HG03025 (cell line): Measurements from ENCODE around the gene GID4.

Experiments
- ATAC-seq: cut with Tn5 transposase; IDR thresholded peaks from one replicate; pipeline ENCODE4 v1.9.1; 2021; ENCODE audit warnings: mild to moderate bottlenecking, moderate library complexity; ENCODE audit not compliant: unreplicated experiment, low FRiP score

Gene GID4

DNA sequence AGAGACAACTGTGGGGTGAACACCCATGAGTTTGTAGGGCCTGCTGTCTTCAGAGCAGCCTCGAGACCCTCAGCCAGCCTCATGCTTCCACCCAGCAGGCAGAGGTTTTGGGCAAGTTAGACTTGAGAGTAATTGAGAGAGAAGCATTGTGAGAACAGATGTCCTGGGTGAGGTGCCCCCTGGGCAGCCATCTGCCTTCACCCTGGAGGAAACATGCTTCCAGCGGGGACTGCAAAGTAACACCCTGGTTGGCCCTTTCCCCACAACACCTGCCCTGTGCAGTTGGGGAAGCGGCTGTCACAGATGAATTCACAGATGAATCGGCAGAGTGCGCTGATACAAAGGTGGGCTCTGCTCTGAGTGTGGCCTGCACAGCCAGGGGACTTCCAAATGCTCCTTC, 23.6 kb upstream of the GID4 start:
- no peak for ATAC-seq

DNA sequence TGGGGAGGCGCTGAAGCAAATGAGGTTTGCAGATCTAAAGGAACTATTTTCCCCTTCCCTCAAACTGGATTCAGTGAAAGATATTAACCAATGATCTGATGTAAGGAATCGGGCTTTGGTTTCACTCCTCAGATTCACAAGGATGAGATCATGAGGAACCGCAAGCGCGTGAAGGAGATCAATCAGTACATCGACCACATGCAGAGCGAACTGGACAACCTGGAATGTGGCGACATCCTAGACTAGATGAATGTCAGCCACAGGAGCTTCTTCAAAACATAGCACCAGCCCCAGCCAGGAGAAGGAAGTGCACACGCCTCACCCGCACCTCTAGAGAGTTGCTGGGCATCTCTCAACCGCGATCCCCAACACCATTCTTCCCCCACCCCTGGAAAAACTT, 22.8 kb upstream of the GID4 start:
- no peak for ATAC-seq

DNA sequence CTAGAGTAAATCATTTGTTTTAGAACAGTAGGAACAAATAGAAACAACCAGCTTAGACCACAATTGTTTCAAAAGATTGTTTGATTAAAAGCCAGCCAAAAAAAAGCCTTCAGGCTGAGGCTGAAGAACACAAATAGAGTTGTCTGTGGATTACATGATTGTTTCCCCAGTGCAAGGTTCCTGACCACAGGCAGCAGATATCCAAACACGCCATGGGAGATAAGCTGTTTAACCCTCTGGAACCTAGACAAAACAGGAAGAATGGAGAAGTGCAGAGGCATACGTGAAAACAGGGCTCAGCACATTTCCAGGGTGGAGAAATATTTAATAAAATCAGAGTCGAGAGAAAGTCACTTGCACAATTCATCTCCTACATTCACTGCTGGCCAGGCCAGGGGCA, 21.2 kb upstream of the GID4 start:
- no peak for ATAC-seq

DNA sequence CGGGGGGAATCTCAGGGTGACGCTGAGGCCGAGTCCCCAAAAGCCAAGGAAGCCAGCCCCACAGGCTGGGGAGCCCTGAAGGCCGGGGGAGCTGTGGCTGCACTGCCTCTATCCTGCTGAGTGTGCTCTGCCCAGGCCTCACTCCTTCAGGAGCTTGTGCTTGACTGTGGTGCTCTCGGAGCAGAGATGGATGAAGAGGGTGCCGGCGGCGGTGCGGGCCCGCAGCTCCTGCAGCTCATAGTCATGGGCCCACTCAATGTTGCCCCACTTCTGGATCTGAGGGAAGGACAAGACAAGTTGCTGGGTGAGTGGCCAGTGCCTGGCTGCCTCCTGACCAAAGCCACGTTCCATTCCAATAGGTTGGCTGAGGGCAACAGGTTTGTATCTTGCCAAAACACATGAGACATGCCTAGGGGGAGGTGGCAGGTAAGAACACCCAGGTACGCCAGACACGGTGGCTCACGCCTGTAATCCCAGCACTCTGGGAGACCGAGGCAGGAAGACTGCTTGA, 20.7 kb upstream of the GID4 start:
- ATAC-seq = no peak

DNA sequence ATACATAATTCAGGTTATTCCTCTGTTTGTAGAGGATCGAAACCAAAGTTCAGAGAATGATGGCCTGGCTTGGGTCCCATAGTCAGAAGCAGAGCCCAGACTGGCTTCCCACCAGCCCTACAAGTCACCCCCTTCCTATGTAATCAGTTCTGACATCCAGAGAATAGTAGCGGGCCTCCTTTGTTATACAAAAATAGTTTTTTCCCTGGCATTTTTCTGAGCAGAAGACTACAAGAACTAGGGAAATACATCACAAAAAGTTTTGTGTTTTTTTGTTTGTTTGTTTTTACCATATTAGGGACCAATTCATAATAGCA, 19.4 kb upstream of the GID4 start:
- no peak for ATAC-seq

DNA sequence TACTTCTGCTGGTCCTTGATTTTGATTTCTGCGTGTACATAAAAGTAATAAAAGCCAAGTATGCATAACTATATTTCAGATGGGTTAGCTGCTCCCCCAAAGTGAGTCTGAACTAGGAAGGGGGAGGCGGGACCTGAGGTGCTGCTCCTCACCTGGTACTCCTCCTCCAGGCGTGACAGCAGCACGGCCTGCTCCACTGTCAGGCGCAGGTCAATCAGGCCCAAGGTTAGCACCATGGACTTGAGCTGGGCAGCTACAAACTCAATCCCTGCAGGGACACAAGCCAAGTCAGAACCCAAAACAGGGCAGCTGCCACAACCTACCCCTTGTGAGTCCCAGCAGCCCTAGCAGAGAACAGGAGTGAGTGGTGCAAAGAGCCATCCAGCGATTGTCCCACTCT, 18.2 kb upstream of the GID4 start:
- no peak for ATAC-seq

DNA sequence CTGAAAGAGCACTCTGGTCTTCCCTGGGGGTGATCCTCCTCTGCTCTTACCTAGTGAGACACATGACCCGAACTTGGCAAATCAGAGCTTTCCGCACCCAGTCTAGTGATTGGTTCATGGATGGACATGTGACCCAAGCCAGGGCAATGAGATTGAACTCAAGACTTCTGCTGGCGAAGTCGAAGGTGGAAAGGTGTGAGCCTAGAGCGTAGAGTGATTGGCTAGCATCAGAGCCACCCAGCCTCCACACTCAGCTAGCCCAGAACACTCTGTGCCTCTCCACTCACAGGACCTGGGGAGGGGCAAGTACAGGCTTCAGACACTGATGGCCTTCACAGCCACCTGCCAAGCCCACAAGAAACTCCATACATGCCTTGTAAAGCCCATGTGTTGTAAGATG, 17.8 kb upstream of the GID4 start:
- ATAC-seq = no peak

DNA sequence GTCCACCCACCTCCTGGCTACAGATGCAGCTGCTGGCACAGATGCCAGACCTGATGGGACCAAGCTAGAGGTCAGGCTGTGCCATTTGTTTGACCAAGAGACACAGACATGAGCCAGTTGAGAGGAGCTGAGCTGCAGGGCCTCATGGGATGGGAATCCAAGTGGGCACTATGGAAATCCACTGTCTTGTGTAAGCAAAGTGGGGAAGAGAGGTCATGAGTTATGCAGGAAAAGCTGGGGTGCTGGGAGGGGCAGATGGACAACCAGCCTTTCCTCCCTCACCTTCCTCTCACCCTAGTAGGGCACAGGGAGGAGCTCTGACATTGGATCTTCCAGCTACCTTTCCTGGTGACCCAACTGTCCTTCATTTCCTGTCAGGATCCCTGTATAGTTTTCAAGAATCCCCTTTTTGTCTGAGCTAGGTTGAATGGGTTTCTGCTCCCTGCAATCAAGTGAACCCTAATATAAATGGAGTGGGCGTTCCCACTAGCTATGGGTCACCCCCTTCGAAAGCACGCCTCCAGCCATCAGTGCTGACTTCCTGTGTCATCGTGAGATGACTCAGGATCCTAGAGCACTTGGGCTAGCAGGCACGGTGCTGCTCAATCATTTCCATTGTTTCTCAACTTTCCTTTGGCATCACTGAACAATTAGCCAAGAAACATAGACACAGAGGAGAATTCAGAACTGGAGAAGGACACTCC, 13.8 kb upstream of the GID4 start:
- no peak for ATAC-seq

DNA sequence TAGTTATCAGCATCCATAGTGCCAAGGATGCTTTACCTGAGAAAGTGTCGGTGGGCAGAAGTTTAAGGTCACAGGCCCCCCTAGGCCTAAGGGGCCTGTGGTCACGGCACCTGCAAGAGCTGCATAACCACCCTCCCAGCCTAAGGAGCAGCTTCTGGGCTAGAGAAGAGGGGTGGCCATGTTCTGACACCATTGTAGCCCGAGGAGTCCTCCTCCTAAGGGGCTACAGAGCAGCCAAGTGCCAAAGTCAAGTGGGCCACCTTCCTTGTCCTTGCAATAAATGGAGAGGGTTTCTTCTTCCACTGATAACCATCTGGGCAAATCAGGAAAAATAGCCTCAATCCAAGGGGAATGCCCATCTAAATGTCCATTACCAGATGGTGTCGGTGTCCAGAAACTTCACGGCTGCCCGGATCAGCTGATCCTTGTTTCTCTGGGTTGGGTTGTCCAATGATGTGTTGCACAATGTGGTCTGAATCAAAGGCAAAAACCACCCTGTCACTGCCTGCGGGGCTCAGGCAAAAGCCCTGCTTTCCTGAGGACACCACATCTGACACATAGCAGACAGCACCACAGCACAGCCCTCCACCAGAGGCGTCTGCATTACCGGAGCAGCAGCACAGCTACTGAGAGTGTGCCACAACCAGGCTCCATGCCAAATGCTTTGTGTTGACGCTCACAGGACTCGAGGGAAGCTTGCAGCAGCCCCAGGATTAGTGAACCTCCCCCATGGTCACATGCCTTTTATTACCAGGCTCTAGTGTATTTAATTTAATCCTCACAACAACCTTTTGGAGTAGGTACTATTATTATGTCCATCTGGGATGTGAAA, 13.0 kb upstream of the GID4 start:
- no peak for ATAC-seq

DNA sequence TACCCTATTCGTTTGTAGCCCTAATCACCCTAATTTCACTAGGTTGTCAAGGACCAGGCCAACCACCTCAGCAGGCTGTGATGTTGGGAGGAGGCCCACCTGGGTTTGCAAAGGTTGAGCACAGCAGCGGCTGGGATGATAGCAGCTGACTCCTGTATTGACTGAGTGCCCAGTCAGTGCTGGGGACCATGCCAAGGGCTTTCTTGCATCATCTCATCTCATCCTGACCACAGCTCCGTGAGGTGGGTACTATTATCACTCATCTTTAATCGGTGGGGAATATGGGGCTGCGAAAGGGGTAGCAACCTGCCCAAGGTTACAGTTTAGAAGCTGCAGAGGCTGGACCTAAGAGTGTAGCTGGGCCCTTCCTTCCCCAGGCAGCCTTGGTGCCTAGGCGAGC, 11.9 kb upstream of the GID4 start:
- no peak for ATAC-seq

DNA sequence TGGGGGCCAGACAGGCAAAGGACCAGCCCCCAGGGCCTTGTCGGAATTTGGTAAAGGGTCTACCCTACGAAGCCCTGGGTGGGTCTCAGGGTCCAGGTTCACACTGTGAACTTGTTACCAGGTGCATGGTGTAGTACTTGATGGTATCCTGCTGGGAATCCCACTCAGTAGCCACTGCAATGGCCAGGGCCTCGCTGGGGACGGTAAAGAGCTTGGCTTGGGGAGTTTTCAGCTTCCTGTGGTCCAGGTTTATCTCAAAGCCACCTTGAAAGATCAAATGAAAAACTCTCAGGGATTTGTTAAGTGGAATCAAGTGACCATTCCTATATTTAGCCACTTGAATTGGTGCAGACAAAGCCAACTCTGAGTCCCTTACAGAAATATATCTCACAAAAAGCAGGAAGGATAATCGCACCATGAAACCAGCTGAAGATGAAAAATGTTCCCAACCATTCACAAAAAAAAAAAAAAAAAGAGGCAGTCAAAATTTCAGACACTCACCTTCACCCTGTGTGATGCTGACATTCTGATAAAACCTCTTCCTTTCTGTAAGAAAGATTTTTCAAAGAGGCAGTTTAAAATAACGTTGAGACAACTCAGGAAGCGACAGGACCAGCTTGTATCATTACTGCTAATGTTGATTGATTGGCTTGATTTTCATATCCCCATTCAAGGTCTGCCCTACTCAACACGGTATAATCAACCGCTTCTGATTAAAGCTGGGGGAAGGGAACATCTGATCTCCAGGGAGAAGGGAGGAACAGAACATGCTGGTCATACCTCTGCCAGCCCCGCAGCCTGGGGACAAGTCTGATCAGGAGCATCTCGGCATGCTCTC, 10.9 kb upstream of the GID4 start:
- no peak for ATAC-seq

DNA sequence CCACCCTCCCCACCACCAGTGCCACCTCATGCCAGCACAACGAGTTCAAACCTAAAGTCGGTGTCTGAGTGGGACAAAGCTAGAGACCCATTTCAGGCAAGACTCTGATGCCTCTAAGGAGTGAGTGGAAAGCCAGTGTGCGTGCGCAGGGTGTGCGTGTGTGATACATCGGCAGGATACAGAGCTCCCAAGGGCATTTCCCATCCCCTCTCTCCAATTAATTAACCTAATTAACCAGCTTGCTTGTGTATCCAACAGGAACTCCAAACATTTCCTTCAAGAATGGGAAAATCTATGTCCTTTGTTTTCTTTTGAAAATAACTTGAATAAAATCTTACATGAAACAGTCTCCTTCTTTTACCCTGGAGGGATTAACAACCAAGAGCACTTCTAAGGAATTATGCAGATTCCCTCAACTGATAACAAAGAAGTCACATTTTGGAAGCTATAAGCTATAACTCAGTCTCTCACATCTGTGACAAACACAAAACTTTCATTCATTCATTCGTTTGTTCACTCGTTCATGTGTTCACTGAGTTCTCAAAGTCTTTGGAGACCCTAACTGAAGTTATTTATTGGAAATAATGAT, 10.2 kb upstream of the GID4 start:
- ATAC-seq = no peak

DNA sequence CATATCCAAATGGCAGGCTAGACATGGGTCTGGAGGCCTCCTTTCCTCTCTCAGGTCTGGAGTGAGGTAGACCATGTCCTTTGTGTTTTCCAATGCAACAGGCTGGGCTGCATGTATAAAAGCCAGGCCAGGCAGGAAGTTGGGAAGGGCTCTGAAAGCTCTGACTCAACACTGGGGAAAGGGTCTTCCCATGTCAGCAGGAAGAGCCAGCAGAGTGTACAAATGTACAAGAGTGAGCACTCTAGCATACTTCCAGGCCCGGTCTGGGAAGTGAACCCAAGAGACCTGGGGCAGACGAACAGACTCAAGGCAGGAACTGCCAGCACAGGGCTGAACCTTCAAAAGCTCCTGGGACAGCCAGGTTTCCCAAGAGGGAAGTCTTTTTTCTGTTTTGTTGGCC, 7.3 kb upstream of the GID4 start:
- ATAC-seq = no peak

DNA sequence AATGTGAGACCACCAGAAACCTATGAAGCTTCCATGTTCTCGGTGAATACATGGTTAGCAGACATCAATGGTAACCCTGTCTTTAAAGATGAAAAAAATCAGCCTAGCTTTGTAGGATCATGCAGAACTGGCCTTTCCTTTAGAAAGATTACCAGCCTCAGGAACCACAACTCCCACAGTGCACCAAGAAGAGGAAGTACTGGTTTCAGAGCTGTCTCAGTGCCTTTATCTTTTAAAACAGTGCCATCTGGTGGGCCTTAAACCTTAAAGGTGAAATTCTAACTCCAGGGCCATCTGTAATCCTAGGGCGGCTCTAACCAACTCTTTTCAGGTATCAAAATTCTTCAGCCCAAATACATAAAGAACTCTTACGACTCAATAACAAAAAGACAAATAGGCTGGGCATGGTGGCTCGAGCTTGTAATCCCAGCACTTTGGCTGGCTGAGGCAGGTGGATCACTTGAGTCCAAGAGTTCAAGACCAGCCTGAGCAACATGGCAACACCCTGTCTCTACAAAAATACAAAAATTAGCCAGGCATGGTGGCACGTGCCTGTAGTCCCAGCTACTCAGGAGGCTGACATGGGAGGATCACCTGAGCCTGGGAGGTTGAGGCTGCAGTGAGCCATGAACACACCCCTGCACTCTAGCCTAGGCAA, 5.6 kb upstream of the GID4 start:
- no peak for ATAC-seq

DNA sequence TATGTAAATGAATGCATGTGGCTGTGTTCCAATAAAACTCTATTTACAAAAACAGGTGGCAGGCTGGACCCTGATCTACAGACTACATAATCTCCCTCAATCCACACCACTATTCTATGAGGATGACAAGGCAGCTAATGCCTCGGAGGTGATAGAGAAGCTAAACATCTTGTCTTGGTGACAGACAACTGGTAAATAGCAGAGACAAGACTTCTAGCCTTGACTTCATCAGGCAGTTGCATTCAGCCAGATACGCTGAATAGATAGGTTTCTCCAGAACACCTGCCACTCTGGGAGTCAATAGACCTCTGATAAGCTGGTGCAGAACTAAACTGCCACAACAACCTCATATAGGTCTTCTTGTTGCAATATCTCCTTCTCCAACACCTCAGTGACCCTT, 3.5 kb upstream of the GID4 start:
- no peak for ATAC-seq

DNA sequence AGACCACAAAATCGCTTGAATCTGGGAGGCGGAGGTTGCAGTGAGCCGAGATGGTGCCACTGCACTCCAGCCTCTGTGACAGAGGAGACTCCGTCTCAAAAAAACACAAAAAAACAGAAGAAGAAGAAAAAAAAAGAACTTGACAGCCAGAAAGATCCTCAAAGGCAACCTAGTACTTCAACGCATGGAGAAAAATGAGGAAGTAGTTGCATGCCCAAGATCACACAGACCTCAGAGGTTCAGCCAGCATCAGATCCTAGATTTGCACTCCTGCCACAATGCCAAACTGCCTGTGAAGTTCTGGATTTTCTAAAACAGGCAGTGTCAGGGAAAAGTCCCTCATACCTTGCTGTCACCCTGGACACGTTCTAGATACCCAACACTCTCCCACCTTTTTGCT, 1.7 kb upstream of the GID4 start:
- ATAC-seq = no peak

DNA sequence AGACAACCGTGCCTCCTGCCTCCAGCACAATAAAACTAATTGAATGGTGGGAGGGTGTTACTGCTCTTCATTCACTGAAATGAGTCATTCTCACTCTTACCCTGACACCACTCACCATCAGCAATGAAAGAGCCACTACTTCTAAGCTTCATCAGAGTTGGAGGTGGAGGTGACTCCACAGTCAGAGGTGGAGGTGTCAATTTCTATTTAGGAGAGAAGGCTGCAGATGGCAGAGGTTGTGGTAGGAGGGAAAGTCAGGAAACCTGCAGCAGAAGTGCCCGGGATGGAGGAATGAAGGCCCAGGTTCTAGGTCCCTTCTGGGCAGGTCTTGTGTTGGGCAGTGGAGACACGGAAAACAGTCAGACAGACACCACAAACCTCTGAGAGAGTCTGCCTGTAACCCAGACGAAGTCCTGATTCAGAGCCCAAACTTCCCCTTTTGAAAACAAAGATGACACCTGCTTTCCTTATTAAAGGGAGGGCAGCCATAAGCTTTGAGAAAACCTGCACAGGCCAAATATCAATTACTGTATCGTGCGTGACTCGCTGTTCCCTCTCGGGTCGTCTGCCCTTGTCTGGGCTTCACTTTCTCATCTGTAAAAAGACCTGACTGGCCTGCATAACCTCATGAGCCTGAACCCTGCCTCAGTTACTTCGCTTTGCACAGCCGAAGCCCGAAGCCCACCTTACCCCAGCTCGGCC, 908 bp upstream of the GID4 start:
- no peak for ATAC-seq

DNA sequence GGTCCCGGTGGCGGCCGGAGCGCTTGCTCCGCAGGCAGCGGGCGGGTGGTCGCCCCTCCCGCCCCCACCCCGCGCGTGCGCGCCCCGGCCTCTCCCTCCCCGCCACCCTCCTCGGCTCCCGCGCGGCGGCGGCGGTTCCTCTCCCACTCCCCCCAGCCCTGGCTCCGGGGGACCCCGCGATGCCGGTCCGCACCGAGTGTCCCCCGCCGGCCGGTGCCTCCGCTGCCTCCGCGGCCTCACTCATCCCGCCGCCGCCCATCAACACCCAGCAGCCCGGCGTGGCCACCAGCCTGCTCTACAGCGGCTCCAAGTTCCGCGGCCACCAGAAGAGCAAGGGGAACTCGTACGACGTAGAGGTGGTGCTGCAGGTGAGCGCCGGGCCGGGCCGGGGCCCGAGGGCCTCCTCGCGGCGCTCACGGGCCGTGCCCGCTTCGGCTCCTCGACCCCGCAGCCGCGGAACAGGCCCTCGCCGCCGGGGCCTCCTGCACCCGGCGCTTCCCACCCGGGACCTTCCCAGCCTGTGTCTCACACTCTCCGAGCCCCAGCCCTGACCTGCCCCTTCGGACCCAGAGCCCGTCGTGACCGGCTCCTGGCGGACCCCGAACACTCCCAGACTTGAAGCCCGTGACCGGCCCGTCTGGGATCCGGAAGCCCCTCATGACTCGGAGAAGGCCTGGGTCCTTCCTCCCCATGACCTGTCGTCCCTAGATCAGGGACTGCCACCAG, 490 bp downstream of the GID4 start:
- peak; percentile 39 for ATAC-seq

DNA sequence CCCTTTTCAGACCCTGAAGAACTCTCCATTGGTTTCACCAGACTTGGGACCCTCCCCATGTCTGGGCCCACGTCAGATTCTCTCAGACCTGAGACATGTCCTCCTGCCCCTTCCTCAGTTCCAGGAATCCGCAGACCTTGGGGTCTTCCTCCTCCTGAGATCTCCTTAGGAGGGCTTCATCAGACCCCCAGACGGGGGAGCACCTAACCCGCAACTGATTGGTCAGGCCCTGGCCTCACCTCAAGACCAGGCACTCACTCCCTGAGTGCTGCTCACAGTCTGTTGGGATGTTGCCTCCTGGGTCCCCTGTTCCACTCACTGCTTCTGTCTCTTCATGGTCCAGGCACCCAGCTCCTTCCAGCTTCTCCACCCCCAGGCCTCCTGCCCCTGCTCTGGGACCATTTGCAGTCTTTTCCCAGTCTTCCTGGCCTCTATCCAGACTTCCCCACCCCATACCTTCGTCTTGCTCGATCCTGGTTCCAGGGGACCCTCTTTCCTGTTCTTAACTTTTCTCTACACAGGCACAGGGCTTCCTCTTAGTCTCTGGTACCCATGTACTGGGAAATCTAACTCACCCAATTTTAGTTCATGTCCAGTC, 1.2 kb downstream of the GID4 start:
- no peak for ATAC-seq
